DND-41 (cell line): Measurements from ENCODE around the gene SMYD4.
"Not testable (repeated sequence)": the region's sequence is repeated elsewhere in the genome, so short reads cannot be mapped to it uniquely, and the experiment has no call there.

Source experiments
- ATAC-seq: fragments of 200-7000 bp; cut with Tn5 transposase; 3 replicates; pipeline ENCODE4 v1.9.1; 2021; ENCODE audit warnings: low read depth; ENCODE audit not compliant: insufficient read depth
- DNase-seq: peaks from one replicate; pipeline ENCODE4 v3.0.0-alpha.2; 2020
- H2AFZ ChIP-seq: 2 replicates; pipeline ENCODE4 v1.6.0; 2012; ENCODE audit warnings: low read depth, low read length
- H3K27ac ChIP-seq: 2 replicates; pipeline ENCODE4 v1.5.1; 2012; ENCODE audit warnings: low read length, inconsistent platforms
- H3K27me3 ChIP-seq: fragments of 200-600 bp; sonication (generic); 2 replicates; pipeline ENCODE4 v1.6.0; 2012; ENCODE audit warnings: low read length, mild to moderate bottlenecking, inconsistent platforms; ENCODE audit not compliant: insufficient read depth, poor library complexity
- H3K36me3 ChIP-seq: 2 replicates; pipeline ENCODE4 v1.5.1; 2012; ENCODE audit warnings: low read length, inconsistent platforms; ENCODE audit not compliant: insufficient read depth
- H3K4me1 ChIP-seq: 2 replicates; pipeline ENCODE4 v1.5.1; 2012; ENCODE audit warnings: mild to moderate bottlenecking, low read length; ENCODE audit not compliant: insufficient read depth
- H3K4me2 ChIP-seq: 2 replicates; pipeline ENCODE4 v1.6.0; 2012; ENCODE audit warnings: mild to moderate bottlenecking, moderate library complexity, low read length, inconsistent platforms; ENCODE audit not compliant: insufficient read depth
- H3K4me3 ChIP-seq, 2 experiments: fragments of 200-600 bp in 1 of 2; shearing (Covaris generic) in 1 of 2; 2 replicates each; pipeline ENCODE4 v1.5.1; 2012 to 2016; ENCODE audit warnings: inconsistent platforms in 2 of 2, low read length in 2 of 2, mild to moderate bottlenecking in 2 of 2, low read depth in 1 of 2, moderate library complexity in 1 of 2
- H3K79me2 ChIP-seq: 2 replicates; pipeline ENCODE4 v1.6.0; 2012; ENCODE audit warnings: low read length, inconsistent platforms; ENCODE audit not compliant: insufficient read depth
- H3K9ac ChIP-seq: 2 replicates; pipeline ENCODE4 v1.6.0; 2012; ENCODE audit warnings: low read depth, mild to moderate bottlenecking, inconsistent platforms, low read length, moderate library complexity
- H3K9me3 ChIP-seq: 2 replicates; pipeline ENCODE4 v1.5.1; 2012; ENCODE audit warnings: low read length, moderate library complexity, mild to moderate bottlenecking, inconsistent platforms; ENCODE audit not compliant: insufficient read depth, severe bottlenecking
- H4K20me1 ChIP-seq: 2 replicates; pipeline ENCODE4 v1.6.0; 2012; ENCODE audit warnings: low read length; ENCODE audit not compliant: insufficient read depth
- CTCF ChIP-seq: IDR thresholded peaks from 2 replicates; pipeline ENCODE4 v1.5.1; 2012; ENCODE audit warnings: borderline replicate concordance, low read length, moderate library complexity, mild to moderate bottlenecking; ENCODE audit not compliant: poor library complexity, severe bottlenecking; ENCODE audit errors: extremely low read depth
- EZH2 ChIP-seq: IDR thresholded peaks from 3 replicates; pipeline ENCODE4 v1.6.1; 2012; ENCODE audit warnings: borderline replicate concordance, low read depth, mild to moderate bottlenecking, moderate library complexity, low read length, inconsistent platforms; ENCODE audit not compliant: severe bottlenecking

SMYD4 gene

DNA sequence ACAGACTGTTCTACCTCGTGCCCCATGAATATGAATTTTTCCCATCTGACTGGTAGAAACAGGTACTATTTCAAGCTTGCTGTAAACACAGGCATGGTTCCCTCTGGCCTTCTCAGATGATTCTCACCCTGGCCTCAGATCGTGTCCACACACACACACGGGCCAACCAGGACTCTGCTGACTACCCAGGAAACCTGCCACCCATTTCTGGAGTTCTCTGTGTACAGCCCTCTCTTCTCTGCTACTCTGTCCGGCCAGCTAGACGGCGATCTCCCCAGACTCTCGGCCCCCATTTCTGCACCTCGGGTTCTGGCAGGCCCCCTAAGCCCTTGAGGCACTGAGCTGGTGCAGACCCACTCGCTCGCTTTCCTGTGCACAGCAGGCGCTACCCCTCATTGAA lies 31.3 kb upstream of the SMYD4 start:
- Histone ChIP-seq H4K20me1 (peaks cover 3% of the 10 kb centered on the region; the same call in 1 of the 2 replicates), H3K36me3 (peaks cover 42% of the 10 kb centered on the region), H3K4me3 (no peak overlapping the region), H3K79me2 (peaks cover 10% of the 10 kb centered on the region), H3K27ac (no peak overlapping the region), H3K9me3 (no peaks in the 10 kb centered on the region), H3K9ac (no peak overlapping the region), H3K4me1 (no peaks in the 10 kb centered on the region), H3K4me2 (no peak overlapping the region), H2AFZ (no peak overlapping the region), H3K27me3 (no peaks in the 10 kb centered on the region)
- ATAC-seq (no peak), DNase-seq (no peak)
- TF ChIP-seq CTCF, result no peak
- no peak for TF ChIP-seq EZH2

- peaks cover 75% of the 10 kb centered on the region for H3K36me3 ChIP-seq
- not testable (repeated sequence) for H3K27me3 ChIP-seq, H2AFZ ChIP-seq, H3K79me2 ChIP-seq, DNase-seq, H3K4me1 ChIP-seq, H3K9me3 ChIP-seq, H3K4me2 ChIP-seq, H3K27ac ChIP-seq, H3K9ac ChIP-seq, H3K4me3 ChIP-seq, H4K20me1 ChIP-seq, ATAC-seq
These were observed 26.8 kb upstream of the SMYD4 start for GRCh38 chr17:1856462-1856861.

GRCh38 chr17:1853698-1854097 lies 24.0 kb upstream of the SMYD4 start:
- TF ChIP-seq CTCF, result no peak
- no peak for TF ChIP-seq EZH2
- Histone ChIP-seq H2AFZ (no peak overlapping the region), H3K79me2 (peaks cover 2% of the 10 kb centered on the region; the same call in 1 of the 2 replicates), H3K9me3 (no peaks in the 10 kb centered on the region), H3K9ac (no peak overlapping the region), H3K27ac (no peak overlapping the region), H3K4me1 (no peaks in the 10 kb centered on the region), H3K36me3 (peaks cover 72% of the 10 kb centered on the region), H4K20me1 (no peaks in the 10 kb centered on the region), H3K27me3 (no peaks in the 10 kb centered on the region), H3K4me3 (no peak overlapping the region), H3K4me2 (no peak overlapping the region)
- DNase-seq (no peak), ATAC-seq (no peak)

- Histone ChIP-seq H3K27me3 (no peaks in the 10 kb centered on the region), H3K36me3 (peaks cover 78% of the 10 kb centered on the region), H3K4me1 (no peaks in the 10 kb centered on the region), H3K79me2 (peaks cover 2% of the 10 kb centered on the region; the same call in 1 of the 2 replicates), H4K20me1 (no peaks in the 10 kb centered on the region), H3K9ac (no peak overlapping the region), H2AFZ (no peak overlapping the region), H3K9me3 (no peaks in the 10 kb centered on the region), H3K4me2 (no peak overlapping the region), H3K4me3 (no peak overlapping the region), H3K27ac (no peak overlapping the region)
- ATAC-seq (no peak), DNase-seq (no peak)
- no peak for TF ChIP-seq CTCF
- TF ChIP-seq EZH2, result no peak
These were observed 22.6 kb upstream of the SMYD4 start for GRCh38 chr17:1852327-1852726.
